Lower leg skin (tissue), 3 donors: Measurements from ENCODE around the gene MEGF6.

ENCODE experiments used
- POLR2A ChIP-seq, 2 donors: fragments of 450-650 bp; IDR thresholded peaks; one replicate each; pipeline ENCODE4 v1.6.1; 2016 to 2017; ENCODE audit warnings: antibody characterized with exemption in 2 of 2, mild to moderate bottlenecking in 1 of 2, moderate library complexity in 1 of 2
- TF ChIP-seq, protein P1 (sequence below), 3 donors: fragments of 450-650 bp; IDR thresholded peaks; one replicate each; pipeline ENCODE4 v1.5.1; 2016; ENCODE audit warnings: antibody characterized with exemption in 3 of 3, mild to moderate bottlenecking in 3 of 3, moderate library complexity in 2 of 3

- TF ChIP-seq, protein P1, sequence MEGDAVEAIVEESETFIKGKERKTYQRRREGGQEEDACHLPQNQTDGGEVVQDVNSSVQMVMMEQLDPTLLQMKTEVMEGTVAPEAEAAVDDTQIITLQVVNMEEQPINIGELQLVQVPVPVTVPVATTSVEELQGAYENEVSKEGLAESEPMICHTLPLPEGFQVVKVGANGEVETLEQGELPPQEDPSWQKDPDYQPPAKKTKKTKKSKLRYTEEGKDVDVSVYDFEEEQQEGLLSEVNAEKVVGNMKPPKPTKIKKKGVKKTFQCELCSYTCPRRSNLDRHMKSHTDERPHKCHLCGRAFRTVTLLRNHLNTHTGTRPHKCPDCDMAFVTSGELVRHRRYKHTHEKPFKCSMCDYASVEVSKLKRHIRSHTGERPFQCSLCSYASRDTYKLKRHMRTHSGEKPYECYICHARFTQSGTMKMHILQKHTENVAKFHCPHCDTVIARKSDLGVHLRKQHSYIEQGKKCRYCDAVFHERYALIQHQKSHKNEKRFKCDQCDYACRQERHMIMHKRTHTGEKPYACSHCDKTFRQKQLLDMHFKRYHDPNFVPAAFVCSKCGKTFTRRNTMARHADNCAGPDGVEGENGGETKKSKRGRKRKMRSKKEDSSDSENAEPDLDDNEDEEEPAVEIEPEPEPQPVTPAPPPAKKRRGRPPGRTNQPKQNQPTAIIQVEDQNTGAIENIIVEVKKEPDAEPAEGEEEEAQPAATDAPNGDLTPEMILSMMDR (IDR thresholded peaks at IDR 0.05), result no peak
- TF ChIP-seq POLR2A (IDR thresholded peaks at IDR 0.05), result no peak
These were observed 85.5 kb downstream of the MEGF6 start for GRCh38 chr1:3525551-3526482.
